LNCAP (cell line): ENCODE results near the gene LIMCH1.

Source experiments
- TF ChIP-seq, protein P1 (sequence below): fragments of 450-650 bp; IDR thresholded peaks from 2 replicates; pipeline ENCODE4 v1.5.1; 2017; ENCODE audit warnings: mild to moderate bottlenecking

LIMCH1 gene

DNA sequence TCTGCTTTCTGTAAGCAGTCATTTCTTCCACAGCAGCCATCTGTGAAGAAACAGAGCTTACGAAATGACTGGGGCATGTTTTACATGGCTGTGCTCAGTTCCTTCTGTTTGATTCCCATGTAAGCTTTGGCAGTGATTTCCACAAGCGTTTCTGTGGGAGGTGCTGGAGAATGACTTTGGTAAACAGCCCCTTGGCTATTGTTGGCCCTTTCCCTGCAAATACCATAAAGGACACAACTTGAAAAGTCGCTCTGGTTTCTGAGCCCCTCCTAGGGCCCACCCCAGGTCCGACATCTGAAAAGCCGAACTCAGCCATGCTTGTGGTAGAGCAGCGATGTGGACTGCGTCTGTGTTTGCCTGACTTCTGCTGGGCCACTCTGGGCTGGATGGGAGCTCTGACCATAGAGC is 3.7 kb downstream of the LIMCH1 start:
- TF ChIP-seq, protein P1, sequence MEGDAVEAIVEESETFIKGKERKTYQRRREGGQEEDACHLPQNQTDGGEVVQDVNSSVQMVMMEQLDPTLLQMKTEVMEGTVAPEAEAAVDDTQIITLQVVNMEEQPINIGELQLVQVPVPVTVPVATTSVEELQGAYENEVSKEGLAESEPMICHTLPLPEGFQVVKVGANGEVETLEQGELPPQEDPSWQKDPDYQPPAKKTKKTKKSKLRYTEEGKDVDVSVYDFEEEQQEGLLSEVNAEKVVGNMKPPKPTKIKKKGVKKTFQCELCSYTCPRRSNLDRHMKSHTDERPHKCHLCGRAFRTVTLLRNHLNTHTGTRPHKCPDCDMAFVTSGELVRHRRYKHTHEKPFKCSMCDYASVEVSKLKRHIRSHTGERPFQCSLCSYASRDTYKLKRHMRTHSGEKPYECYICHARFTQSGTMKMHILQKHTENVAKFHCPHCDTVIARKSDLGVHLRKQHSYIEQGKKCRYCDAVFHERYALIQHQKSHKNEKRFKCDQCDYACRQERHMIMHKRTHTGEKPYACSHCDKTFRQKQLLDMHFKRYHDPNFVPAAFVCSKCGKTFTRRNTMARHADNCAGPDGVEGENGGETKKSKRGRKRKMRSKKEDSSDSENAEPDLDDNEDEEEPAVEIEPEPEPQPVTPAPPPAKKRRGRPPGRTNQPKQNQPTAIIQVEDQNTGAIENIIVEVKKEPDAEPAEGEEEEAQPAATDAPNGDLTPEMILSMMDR = no peak

DNA sequence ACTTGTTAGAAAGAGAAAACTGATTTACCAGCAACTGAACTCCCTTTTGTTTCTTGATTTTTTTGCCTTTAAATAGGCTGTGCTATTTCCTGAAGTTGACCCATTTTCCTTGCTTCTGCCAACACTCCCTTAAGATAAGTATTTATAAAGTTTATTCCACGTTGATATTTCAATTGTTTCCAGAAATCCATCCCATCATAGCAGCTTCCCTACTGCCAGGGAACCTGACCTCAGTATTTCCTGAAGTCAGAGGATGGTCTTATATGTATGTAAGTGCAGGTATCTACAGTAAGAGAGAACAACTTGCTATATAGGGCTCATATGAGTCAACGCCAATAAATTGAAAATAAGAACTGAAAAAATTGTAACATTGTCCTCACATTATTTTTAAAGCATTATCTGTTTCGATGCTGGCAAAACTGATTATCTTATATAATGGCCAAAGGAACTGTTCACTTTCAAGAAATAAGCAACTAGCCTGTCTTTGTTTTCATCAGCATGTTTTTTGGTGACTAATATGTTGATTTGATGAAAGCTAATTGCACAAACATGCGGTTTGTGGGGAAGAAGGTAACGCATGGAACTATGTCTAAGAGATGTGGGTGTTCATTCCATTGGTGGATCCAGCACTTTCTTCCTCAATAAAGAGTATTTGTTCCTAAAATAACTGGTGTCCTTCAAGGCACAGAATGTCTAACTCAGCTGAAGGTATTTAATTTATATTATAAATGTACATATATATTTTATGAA is 4.7 kb downstream of the LIMCH1 start:
- TF ChIP-seq, protein P1 = no peak

DNA sequence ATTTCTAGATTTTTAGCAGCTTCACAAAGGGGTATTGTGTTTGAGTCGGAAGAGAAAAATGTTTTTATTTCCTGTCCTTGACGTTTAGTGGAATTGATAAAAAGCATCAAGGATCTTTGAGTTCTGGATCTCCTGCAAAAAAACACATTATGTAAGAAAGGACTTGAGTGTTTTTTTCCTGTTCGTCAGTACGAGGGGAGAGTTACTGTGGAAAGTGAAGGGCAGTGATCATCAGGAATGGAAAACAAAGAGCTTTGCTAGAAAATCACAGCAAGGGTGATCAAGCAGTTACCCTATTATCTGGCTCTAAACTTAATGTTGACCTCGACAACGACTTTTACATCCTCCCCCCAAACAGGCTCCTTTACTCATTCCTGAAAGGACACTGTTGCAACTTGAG is 7.3 kb downstream of the LIMCH1 start:
- TF ChIP-seq, protein P1 = no peak

DNA sequence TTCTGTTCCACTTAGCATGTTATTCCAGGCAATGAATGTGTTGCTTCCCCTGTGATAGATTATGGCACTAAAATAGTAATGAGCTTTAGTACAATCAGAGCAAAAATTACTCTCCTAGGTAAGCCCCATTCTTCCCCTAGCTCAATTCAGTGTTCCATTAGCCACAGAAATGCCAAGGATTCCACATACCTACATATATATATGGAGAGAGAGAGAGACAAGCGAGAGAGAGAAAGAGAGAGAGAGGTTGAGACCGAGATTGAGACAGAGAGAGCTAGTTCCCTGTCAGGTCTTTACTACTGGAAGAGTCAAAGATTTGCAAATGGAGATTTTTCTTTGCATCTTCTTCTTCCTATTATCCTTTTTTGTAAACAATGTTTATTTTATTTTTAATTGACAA is 8.7 kb downstream of the LIMCH1 start:
- TF ChIP-seq, protein P1 = no peak

DNA sequence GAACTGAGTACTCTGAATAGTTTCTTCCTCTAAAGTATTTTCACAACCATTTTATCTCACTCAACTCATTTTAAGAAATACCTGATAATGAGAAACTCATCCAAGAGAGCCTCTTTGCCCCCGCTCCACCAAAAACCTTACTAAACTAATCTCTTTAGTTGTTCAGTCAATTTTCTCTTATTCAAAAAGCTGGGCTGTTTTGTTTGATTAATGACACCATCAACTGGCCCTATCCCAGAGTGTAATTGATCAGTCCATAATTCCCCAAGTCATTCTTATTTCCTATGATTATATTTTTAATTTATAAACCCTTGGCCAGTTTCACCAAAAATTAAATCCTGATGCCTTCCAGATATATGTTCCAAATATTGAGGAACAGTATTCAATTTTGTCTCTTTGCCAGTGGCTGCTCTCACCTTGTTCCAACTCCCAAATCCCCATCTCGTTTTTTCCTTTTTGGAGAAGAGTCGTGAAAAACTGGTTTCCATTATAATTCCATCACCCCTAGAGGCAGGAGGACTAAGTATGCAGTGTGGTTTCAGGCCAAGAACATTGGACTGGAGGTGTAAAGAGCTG is 10.4 kb downstream of the LIMCH1 start:
- TF ChIP-seq, protein P1 = no peak

DNA sequence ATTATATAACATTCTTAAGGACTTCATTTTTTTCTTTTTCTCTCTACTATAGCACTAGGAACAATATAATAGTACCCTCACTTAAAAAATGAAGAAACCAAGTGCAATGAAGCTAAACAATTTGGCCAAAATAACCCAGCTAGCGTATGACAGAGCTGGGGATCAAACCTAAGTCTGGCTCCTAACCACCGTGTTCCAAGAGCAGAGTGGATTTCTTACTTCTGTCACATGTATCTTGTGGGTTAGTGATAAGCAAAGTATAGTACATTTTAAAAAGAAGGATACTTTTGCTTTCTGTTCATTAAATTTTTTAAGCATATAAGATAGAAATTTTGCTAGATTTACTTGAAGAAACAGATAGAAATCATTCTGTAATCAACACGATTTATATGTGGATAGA is 11.5 kb downstream of the LIMCH1 start:
- TF ChIP-seq, protein P1 = no peak

DNA sequence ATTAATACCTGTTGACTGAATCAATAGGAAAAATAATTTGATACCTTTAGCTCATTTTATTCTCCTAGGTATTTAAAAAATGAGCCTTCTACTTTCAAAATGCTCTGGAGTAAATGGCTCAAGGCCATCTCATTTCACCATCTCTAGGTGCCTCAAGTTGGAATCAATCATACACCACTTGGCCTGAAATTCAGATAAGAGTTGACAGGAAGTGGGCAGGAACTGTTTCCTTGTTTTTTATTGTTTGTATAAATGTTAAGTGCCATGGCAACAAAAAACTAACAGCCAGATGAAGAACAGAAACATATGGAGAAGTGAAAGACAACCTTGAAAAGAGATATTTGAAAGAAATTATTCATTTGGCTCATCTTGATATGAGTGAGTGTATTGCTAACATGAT is 12.4 kb downstream of the LIMCH1 start:
- TF ChIP-seq, protein P1 = no peak
